ENCODE results near the gene PDCD7.

DNA sequence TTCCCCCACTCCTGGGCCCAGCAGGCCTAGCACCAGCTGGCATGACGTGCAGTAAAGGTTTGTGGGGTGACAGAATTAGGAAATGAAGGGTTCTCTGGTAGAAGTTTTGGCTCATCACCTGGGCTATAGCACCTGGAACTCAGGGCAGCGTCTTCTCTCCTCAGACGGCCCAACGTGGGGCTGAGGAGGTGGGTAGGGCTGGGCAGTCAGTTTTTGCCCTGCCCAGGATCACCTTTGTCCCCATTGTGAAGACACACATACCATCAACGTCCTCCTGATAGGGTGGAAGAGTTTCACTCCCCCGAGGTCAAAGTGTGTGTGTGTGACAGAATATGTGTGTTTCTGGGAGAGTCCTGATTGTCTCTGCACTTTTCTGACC, 45.0 kb downstream of the PDCD7 start:
- TF ChIP-seq CREB1 (CRISPR knock-in tag; IDR thresholded peaks at IDR 0.05): no peak
- TF ChIP-seq SMAD4 (CRISPR knock-in tag; IDR thresholded peaks at IDR 0.05): no peak
- no peak for TF ChIP-seq TCF7 (CRISPR knock-in tag; IDR thresholded peaks at IDR 0.05; ENCODE audit: low read depth)
- TF ChIP-seq, protein P1, sequence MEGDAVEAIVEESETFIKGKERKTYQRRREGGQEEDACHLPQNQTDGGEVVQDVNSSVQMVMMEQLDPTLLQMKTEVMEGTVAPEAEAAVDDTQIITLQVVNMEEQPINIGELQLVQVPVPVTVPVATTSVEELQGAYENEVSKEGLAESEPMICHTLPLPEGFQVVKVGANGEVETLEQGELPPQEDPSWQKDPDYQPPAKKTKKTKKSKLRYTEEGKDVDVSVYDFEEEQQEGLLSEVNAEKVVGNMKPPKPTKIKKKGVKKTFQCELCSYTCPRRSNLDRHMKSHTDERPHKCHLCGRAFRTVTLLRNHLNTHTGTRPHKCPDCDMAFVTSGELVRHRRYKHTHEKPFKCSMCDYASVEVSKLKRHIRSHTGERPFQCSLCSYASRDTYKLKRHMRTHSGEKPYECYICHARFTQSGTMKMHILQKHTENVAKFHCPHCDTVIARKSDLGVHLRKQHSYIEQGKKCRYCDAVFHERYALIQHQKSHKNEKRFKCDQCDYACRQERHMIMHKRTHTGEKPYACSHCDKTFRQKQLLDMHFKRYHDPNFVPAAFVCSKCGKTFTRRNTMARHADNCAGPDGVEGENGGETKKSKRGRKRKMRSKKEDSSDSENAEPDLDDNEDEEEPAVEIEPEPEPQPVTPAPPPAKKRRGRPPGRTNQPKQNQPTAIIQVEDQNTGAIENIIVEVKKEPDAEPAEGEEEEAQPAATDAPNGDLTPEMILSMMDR (IDR thresholded peaks at IDR 0.05): no peak
- no peak for TF ChIP-seq ZNF317 (CRISPR knock-in tag; IDR thresholded peaks at IDR 0.05; ENCODE audit: borderline replicate concordance, low read depth)
- TF ChIP-seq ZNF416 (CRISPR knock-in tag; IDR thresholded peaks at IDR 0.05): no peak
- TF ChIP-seq SP1 (CRISPR knock-in tag; conservative IDR thresholded peaks at IDR 0.05): no peak
- TF ChIP-seq, protein P2, sequence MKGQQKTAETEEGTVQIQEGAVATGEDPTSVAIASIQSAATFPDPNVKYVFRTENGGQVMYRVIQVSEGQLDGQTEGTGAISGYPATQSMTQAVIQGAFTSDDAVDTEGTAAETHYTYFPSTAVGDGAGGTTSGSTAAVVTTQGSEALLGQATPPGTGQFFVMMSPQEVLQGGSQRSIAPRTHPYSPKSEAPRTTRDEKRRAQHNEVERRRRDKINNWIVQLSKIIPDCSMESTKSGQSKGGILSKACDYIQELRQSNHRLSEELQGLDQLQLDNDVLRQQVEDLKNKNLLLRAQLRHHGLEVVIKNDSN (CRISPR knock-in tag; IDR thresholded peaks at IDR 0.05): no peak
- TF ChIP-seq, protein P3, sequence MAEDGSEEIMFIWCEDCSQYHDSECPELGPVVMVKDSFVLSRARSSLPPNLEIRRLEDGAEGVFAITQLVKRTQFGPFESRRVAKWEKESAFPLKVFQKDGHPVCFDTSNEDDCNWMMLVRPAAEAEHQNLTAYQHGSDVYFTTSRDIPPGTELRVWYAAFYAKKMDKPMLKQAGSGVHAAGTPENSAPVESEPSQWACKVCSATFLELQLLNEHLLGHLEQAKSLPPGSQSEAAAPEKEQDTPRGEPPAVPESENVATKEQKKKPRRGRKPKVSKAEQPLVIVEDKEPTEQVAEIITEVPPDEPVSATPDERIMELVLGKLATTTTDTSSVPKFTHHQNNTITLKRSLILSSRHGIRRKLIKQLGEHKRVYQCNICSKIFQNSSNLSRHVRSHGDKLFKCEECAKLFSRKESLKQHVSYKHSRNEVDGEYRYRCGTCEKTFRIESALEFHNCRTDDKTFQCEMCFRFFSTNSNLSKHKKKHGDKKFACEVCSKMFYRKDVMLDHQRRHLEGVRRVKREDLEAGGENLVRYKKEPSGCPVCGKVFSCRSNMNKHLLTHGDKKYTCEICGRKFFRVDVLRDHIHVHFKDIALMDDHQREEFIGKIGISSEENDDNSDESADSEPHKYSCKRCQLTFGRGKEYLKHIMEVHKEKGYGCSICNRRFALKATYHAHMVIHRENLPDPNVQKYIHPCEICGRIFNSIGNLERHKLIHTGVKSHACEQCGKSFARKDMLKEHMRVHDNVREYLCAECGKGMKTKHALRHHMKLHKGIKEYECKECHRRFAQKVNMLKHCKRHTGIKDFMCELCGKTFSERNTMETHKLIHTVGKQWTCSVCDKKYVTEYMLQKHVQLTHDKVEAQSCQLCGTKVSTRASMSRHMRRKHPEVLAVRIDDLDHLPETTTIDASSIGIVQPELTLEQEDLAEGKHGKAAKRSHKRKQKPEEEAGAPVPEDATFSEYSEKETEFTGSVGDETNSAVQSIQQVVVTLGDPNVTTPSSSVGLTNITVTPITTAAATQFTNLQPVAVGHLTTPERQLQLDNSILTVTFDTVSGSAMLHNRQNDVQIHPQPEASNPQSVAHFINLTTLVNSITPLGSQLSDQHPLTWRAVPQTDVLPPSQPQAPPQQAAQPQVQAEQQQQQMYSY (CRISPR knock-in tag; IDR thresholded peaks at IDR 0.05): no peak
- TF ChIP-seq TEAD1 (CRISPR knock-in tag; IDR thresholded peaks at IDR 0.05): no peak
- TF ChIP-seq ZNF671 (CRISPR knock-in tag; IDR thresholded peaks at IDR 0.05): no peak
- TF ChIP-seq, protein P4, sequence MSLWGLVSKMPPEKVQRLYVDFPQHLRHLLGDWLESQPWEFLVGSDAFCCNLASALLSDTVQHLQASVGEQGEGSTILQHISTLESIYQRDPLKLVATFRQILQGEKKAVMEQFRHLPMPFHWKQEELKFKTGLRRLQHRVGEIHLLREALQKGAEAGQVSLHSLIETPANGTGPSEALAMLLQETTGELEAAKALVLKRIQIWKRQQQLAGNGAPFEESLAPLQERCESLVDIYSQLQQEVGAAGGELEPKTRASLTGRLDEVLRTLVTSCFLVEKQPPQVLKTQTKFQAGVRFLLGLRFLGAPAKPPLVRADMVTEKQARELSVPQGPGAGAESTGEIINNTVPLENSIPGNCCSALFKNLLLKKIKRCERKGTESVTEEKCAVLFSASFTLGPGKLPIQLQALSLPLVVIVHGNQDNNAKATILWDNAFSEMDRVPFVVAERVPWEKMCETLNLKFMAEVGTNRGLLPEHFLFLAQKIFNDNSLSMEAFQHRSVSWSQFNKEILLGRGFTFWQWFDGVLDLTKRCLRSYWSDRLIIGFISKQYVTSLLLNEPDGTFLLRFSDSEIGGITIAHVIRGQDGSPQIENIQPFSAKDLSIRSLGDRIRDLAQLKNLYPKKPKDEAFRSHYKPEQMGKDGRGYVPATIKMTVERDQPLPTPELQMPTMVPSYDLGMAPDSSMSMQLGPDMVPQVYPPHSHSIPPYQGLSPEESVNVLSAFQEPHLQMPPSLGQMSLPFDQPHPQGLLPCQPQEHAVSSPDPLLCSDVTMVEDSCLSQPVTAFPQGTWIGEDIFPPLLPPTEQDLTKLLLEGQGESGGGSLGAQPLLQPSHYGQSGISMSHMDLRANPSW (CRISPR knock-in tag; conservative IDR thresholded peaks at IDR 0.05; ENCODE audit: low read depth): no peak
